Gastroesophageal sphincter (tissue), 3 donors: ENCODE results near the gene CMTM6.

ENCODE experiments used
- CTCF ChIP-seq, 4 experiments: fragments of 200-600 bp in 2 of 4; fragments of 450-650 bp in 2 of 4; sonication (generic) in 1 of 4; IDR thresholded peaks; one replicate each; pipeline ENCODE4 v1.5.1; 2017 to 2019; ENCODE audit warnings: antibody characterized with exemption in 4 of 4, mild to moderate bottlenecking in 2 of 4, moderate library complexity in 2 of 4
- EP300 ChIP-seq: sonication (generic); formaldehyde crosslinking; IDR thresholded peaks from one replicate; pipeline ENCODE4 v1.6.1; 2017; ENCODE audit warnings: antibody characterized with exemption, mild to moderate bottlenecking
- POLR2A ChIP-seq, 2 donors: fragments of 450-650 bp; IDR thresholded peaks; one replicate each; pipeline ENCODE4 v1.6.1; 2017; ENCODE audit warnings: antibody characterized with exemption in 2 of 2, mild to moderate bottlenecking in 2 of 2, moderate library complexity in 1 of 2
- POLR2AphosphoS5 ChIP-seq: sonication (generic); formaldehyde crosslinking; IDR thresholded peaks from one replicate; pipeline ENCODE4 v1.6.1; 2017; ENCODE audit warnings: antibody characterized with exemption

- TF ChIP-seq EP300 = no peak
- TF ChIP-seq CTCF (IDR thresholded peaks at IDR 0.05) = no peak
- TF ChIP-seq POLR2A (IDR thresholded peaks at IDR 0.05) = no peak
- no peak for TF ChIP-seq POLR2AphosphoS5
These were observed 29.8 kb upstream of the CMTM6 start for GRCh38 chr3:32532434-32532833.
